Astrocyte (in vitro differentiated cells and primary cell): ENCODE results near the gene THEM5.

ENCODE experiments used
- CTCF ChIP-seq: IDR thresholded peaks from 2 replicates; pipeline ENCODE4 v1.5.1; 2011; ENCODE audit warnings: low read depth, mild to moderate bottlenecking, inconsistent platforms, low read length, moderate library complexity; ENCODE audit not compliant: insufficient read depth
- EZH2 ChIP-seq: IDR thresholded peaks from 2 replicates; pipeline ENCODE4 v1.6.1; 2012; ENCODE audit warnings: mild to moderate bottlenecking, low read length, inconsistent platforms; ENCODE audit not compliant: insufficient read depth

DNA sequence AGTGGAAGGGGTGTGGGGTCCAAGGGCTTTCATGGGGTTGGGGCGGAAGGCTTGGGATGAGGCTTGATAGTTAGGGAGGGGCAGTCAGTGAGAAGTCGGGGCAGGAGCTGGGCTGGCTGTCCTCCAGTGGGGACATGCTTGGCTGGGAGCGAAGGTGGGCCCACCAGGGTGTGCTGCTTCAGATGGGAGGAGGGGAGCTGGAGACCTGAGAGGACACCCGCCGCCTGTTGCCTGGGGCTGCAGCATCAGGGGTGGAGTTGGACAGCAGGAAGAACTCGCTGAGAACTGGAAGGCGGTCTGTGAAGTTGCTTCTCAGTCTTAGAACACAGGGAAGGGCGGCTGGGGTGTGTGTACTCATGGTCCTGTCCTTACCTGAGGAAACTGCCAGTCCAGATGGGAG, 1.6 kb downstream of the THEM5 start:
- TF ChIP-seq CTCF (no peak), EZH2 (no peak)
